BLaER1 (cell line): ENCODE results near the gene MANSC1.

Experiments used
- H3K27ac ChIP-seq: shearing (Covaris generic); formaldehyde crosslinking; 2 replicates; pipeline ENCODE4 v1.8.1; 2022
- H3K27me3 ChIP-seq: shearing (Covaris generic); formaldehyde crosslinking; 2 replicates; pipeline ENCODE4 v1.8.1; 2022
- H3K36me3 ChIP-seq: shearing (Covaris generic); formaldehyde crosslinking; 2 replicates; pipeline ENCODE4 v1.8.1; 2022
- H3K4me1 ChIP-seq: shearing (Covaris generic); formaldehyde crosslinking; 2 replicates; pipeline ENCODE4 v1.8.1; 2022
- H3K4me2 ChIP-seq: shearing (Covaris generic); formaldehyde crosslinking; 2 replicates; pipeline ENCODE4 v1.8.1; 2022
- H3K4me3 ChIP-seq: shearing (Covaris generic); formaldehyde crosslinking; 2 replicates; pipeline ENCODE4 v1.8.1; 2022
- H3K9ac ChIP-seq: shearing (Covaris generic); formaldehyde crosslinking; 2 replicates; pipeline ENCODE4 v1.8.1; 2022
- H3K9me3 ChIP-seq: shearing (Covaris generic); formaldehyde crosslinking; 2 replicates; pipeline ENCODE4 v1.8.1; 2022
- H4K20me1 ChIP-seq: shearing (Covaris generic); formaldehyde crosslinking; 2 replicates; pipeline ENCODE4 v1.8.1; 2022
- Cebpa-rat ChIP-seq: shearing (Covaris generic); IDR thresholded peaks from 2 replicates; pipeline ENCODE4 v1.8.1; 2022

Gene MANSC1

GRCh38 chr12:12349711-12350665 lies at the start of gene MANSC1:
Gene MANSC1, minus strand, starts transcription at chr12:12350242. Its CDS starts 6,928 bp downstream, at chr12:12343314.
- Histone ChIP-seq H3K27ac (peak within 1 kb of the TSS; percentile 46; the same call in 1 of the 2 replicates), H3K9ac (peak within 1 kb of the TSS; percentile 64; the same call in 1 of the 2 replicates), H3K27me3 (no peaks in the 10 kb centered on the region)

GRCh38 chr12:12399161-12399560 lies 49.1 kb upstream of the MANSC1 start:
- H3K4me3 ChIP-seq = no peak overlapping the region
- TF ChIP-seq Cebpa-rat = no peak
- H4K20me1 ChIP-seq = no peaks in the 10 kb centered on the region
- H3K9me3 ChIP-seq = no peaks in the 10 kb centered on the region
- peaks cover 9% of the 10 kb centered on the region for H3K4me1 ChIP-seq
- no peak overlapping the region for H3K9ac ChIP-seq
- no peak overlapping the region for H3K27ac ChIP-seq
- H3K36me3 ChIP-seq = no peaks in the 10 kb centered on the region
- H3K27me3 ChIP-seq = no peaks in the 10 kb centered on the region
- no peak overlapping the region for H3K4me2 ChIP-seq

More at GRCh38 chr12:12349711-12350665, at the start of gene MANSC1:
- Histone ChIP-seq H3K4me1 (peaks cover 16% of the 10 kb centered on the region), H3K9me3 (no peaks in the 10 kb centered on the region), H3K4me3 (peak within 1 kb of the TSS; percentile 67), H3K4me2 (peak within 1 kb of the TSS; percentile 89), H4K20me1 (no peaks in the 10 kb centered on the region), H3K36me3 (no peaks in the 10 kb centered on the region)
- no peak for TF ChIP-seq Cebpa-rat

DNA sequence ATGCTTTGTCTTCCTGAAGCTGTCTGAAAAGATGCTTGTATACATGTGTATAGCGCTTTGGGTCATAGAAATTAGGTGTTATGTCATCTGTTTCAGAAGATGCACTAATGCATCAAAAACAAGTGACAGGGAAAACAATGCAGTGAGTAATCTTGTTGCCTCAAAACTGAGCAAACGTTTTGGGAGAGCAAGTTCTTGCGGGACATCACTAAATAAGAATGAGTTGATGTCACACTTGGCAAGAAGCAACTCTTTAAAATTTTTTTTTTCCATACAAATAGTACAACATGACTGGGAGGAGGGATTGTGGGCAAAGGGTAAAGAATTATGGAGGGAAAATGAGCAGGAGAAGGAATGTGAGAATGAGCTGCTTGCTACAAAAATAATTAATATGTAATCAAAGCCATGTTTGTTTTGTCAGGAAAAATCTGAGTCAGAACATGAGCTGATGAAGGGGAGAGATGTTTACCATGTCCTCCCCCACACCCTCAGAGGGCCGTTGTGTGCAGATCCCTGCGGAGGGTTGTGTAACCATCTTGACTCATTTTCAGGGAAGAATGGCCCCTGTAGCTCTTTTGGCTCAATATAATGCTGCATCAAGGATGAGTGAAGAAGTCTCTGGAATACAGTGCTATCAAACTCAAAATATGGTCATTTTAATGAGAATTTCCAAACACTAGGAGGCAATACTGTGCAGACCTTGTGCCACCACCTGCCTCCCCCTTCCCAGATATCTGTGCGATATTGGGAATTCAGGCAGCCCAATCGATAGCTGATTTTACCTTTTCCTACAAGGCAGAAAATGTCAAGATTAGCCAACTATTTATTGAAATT lies 48.2 kb upstream of the MANSC1 start:
- no peaks in the 10 kb centered on the region for H4K20me1 ChIP-seq
- H3K27ac ChIP-seq = no peak overlapping the region
- H3K9me3 ChIP-seq = no peaks in the 10 kb centered on the region
- H3K27me3 ChIP-seq = no peaks in the 10 kb centered on the region
- no peak for TF ChIP-seq Cebpa-rat
- no peaks in the 10 kb centered on the region for H3K36me3 ChIP-seq
- no peak overlapping the region for H3K4me2 ChIP-seq
- H3K4me3 ChIP-seq = no peak overlapping the region
- peaks cover 5% of the 10 kb centered on the region for H3K4me1 ChIP-seq
- H3K9ac ChIP-seq = no peak overlapping the region

DNA sequence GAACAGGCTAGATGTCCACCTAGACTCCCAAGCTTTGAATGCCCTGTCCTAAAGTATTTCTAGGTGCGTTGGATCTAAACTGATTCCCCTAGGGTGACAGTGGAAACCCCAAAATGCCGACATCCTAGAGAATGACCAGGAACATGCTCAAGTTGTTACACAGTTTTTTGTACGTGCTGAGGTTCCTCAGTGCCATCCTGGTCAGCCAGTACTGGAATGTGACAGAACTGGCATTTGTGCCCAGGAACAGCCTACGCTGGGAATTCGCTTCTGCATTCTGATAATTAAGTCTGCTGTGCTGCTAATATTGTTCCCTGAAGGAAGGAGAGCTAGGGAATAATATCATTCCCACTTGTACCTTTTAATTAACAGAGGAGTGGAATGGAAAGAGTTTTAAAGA lies 47.1 kb upstream of the MANSC1 start:
- Histone ChIP-seq H3K36me3 (no peaks in the 10 kb centered on the region), H3K27ac (no peak overlapping the region), H3K4me3 (no peak overlapping the region), H4K20me1 (no peaks in the 10 kb centered on the region), H3K4me1 (no peaks in the 10 kb centered on the region), H3K4me2 (no peak overlapping the region), H3K9me3 (no peaks in the 10 kb centered on the region), H3K27me3 (no peaks in the 10 kb centered on the region), H3K9ac (no peak overlapping the region)
- no peak for TF ChIP-seq Cebpa-rat

DNA sequence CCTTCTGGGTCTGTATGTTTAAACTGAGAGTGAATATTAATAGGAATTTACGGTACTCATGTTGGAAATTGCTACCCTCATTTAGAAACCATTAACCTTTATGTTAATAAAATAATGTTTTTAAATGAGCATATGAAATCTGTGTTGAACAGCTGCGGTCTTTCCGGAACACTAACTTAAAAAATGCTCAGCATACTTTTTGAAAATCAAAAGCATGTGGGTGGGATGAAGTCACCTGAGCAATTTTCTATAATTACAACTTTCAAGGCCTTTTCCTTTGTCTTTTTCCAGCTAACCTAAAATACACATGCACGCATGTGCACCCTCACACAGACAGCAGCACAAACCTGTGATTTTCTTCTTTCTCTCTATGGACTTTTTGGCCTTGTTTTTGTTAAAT lies 46.7 kb upstream of the MANSC1 start:
- H3K9me3 ChIP-seq = no peaks in the 10 kb centered on the region
- no peak overlapping the region for H3K4me3 ChIP-seq
- TF ChIP-seq Cebpa-rat = no peak
- H4K20me1 ChIP-seq = no peaks in the 10 kb centered on the region
- H3K4me1 ChIP-seq = no peaks in the 10 kb centered on the region
- no peak overlapping the region for H3K4me2 ChIP-seq
- no peaks in the 10 kb centered on the region for H3K27me3 ChIP-seq
- no peak overlapping the region for H3K9ac ChIP-seq
- H3K36me3 ChIP-seq = no peaks in the 10 kb centered on the region
- no peak overlapping the region for H3K27ac ChIP-seq

DNA sequence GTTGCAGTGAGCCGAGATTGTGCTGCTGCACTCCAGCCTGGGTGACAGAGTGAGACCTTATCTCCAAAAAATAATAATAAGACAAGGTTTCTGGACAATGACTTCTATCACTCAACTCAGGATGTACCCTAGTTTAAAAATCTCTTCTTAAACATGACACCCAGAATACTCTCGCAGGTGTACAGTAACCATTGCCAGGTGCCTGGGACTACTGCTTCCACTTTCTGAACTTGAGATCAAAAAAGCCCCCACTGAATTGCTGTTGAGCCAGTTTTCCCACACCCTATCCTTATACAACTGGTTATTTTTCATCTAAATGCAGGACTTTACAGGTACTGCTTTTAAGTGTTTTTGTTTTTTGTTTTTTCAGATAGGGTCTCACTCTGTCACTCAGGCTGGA lies 43.1 kb upstream of the MANSC1 start:
- no peak overlapping the region for H3K9ac ChIP-seq
- H3K27ac ChIP-seq = no peak overlapping the region
- peaks cover 5% of the 10 kb centered on the region; the same call in 1 of the 2 replicates for H3K4me1 ChIP-seq
- no peaks in the 10 kb centered on the region for H4K20me1 ChIP-seq
- H3K36me3 ChIP-seq = no peaks in the 10 kb centered on the region
- H3K9me3 ChIP-seq = 0 out of 2 replicates have a peak, but pooled peaks cover 4% of the 10 kb centered on the region
- H3K4me3 ChIP-seq = no peak overlapping the region
- no peak overlapping the region for H3K4me2 ChIP-seq
- TF ChIP-seq Cebpa-rat = no peak
- H3K27me3 ChIP-seq = no peaks in the 10 kb centered on the region

- H3K27me3 ChIP-seq = no peaks in the 10 kb centered on the region
- H3K4me1 ChIP-seq = peaks cover 5% of the 10 kb centered on the region; the same call in 1 of the 2 replicates
- H3K9ac ChIP-seq = no peak overlapping the region
- H3K27ac ChIP-seq = no peak overlapping the region
- H3K4me3 ChIP-seq = no peak overlapping the region
- no peak overlapping the region for H3K4me2 ChIP-seq
- H3K9me3 ChIP-seq = 0 out of 2 replicates have a peak, but pooled peaks cover 4% of the 10 kb centered on the region
- no peaks in the 10 kb centered on the region for H4K20me1 ChIP-seq
- H3K36me3 ChIP-seq = no peaks in the 10 kb centered on the region
- TF ChIP-seq Cebpa-rat = no peak
These were observed 42.4 kb upstream of the MANSC1 start for GRCh38 chr12:12392413-12392812.

- no peak for TF ChIP-seq Cebpa-rat
- Histone ChIP-seq H3K36me3 (peaks cover 3% of the 10 kb centered on the region; the same call in 1 of the 2 replicates), H3K4me1 (peaks cover 26% of the 10 kb centered on the region), H4K20me1 (no peaks in the 10 kb centered on the region), H3K27ac (no peak overlapping the region), H3K9me3 (peaks cover 10% of the 10 kb centered on the region), H3K27me3 (no peaks in the 10 kb centered on the region), H3K4me2 (no peak overlapping the region), H3K4me3 (no peak overlapping the region), H3K9ac (no peak overlapping the region)
These were observed 37.5 kb upstream of the MANSC1 start for GRCh38 chr12:12387501-12387900.

DNA sequence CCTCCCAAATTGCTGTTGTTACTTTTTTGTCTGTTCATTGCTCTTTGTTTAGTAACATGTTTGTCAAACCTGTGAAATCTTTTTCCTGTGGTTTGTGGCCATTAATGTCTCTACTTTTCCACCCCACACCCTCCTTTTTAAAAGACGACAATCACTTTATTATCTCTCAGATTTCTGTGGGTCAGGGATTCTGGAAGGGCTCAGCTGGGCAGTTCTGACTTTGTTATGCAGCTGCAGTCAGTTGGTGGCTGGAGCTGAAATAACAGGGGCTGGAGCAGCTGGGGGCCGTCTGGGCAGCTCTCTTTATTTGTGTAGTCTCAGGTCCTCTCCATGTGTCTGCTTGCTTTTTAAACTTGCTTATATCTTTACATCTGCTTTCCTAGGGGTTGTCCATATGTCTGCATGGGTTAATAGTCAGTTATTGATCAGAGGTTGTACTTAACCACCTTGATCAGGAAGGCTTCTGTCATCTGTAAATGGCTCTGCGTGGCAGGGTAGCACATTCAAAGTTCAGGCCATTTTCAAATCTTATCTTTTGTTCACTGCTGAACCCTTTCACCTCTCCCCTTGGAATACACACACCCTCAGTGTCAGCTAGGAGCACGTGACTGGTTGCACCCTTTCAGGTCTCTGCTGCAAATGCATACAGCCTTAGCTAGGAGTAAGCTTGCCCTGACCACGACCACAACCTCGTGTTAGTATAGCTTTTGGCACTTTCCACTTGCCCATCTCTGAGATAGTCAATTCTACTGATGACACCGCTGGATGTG lies 34.7 kb upstream of the MANSC1 start:
- H4K20me1 ChIP-seq = no peaks in the 10 kb centered on the region
- peaks cover 14% of the 10 kb centered on the region for H3K9me3 ChIP-seq
- peak overlapping the region; percentile 31; the same call in 1 of the 2 replicates for H3K9ac ChIP-seq
- H3K27ac ChIP-seq = peak overlapping the region; percentile 64
- H3K4me3 ChIP-seq = no peak overlapping the region
- H3K4me2 ChIP-seq = peak overlapping the region; percentile 51
- TF ChIP-seq Cebpa-rat = no peak
- H3K27me3 ChIP-seq = no peaks in the 10 kb centered on the region
- peaks cover 31% of the 10 kb centered on the region for H3K4me1 ChIP-seq
- peaks cover 8% of the 10 kb centered on the region; the same call in 1 of the 2 replicates for H3K36me3 ChIP-seq
